Neural cell (in vitro differentiated cells): ENCODE results near the gene FAM131B. TPM values are rescaled to one million over a fixed set of nuclear protein-coding genes. Genes with fewer than 3 reads are reported as not detected.

ENCODE experiments used
- H2AFZ ChIP-seq: fragments of 200-600, 300-800 bp; sonication (generic), shearing (Covaris generic); 2 replicates; pipeline ENCODE4 v1.6.0; 2014; ENCODE audit warnings: low read depth, mild to moderate bottlenecking, antibody characterized with exemption, low read length, moderate library complexity
- H3F3A ChIP-seq: fragments of 200-600 bp; shearing (Covaris generic); 2 replicates; pipeline ENCODE4 v1.6.1; 2016; ENCODE audit warnings: mild to moderate bottlenecking, moderate library complexity, mixed read lengths, antibody characterized with exemption, low read length; ENCODE audit not compliant: insufficient read depth, poor library complexity, severe bottlenecking
- H3K27ac ChIP-seq: fragments of 200-600, 300-800 bp; sonication (generic), shearing (Covaris generic); 2 replicates; pipeline ENCODE4 v1.5.1; 2014; ENCODE audit warnings: mild to moderate bottlenecking, low read length, moderate library complexity
- H3K27me3 ChIP-seq: fragments of 300-800, 200-600 bp; sonication (generic), shearing (Covaris generic); 2 replicates; pipeline ENCODE4 v1.6.0; 2014; ENCODE audit warnings: mild to moderate bottlenecking, low read depth, low read length, moderate library complexity; ENCODE audit not compliant: insufficient read depth
- H3K36me3 ChIP-seq: fragments of 300-800, 200-600 bp; sonication (generic), shearing (Covaris generic); 2 replicates; pipeline ENCODE4 v1.5.1; 2014; ENCODE audit warnings: mild to moderate bottlenecking, antibody characterized with exemption, low read length, moderate library complexity; ENCODE audit not compliant: insufficient read depth
- H3K4me2 ChIP-seq: fragments of 300-800, 200-600 bp; sonication (generic), shearing (Covaris generic); 2 replicates; pipeline ENCODE4 v1.6.0; 2014; ENCODE audit warnings: mild to moderate bottlenecking, low read length
- H3K4me3 ChIP-seq: fragments of 300-800, 200-600 bp; sonication (generic), shearing (Covaris generic); 2 replicates; pipeline ENCODE4 v1.5.1; 2014; ENCODE audit warnings: mild to moderate bottlenecking, low read length, moderate library complexity
- H3K79me2 ChIP-seq: fragments of 200-600 bp; shearing (Covaris generic); replicated peaks from 2 replicates; pipeline ENCODE4 v1.6.0; 2014; ENCODE audit warnings: mild to moderate bottlenecking, low read length, moderate library complexity; ENCODE audit not compliant: insufficient read depth
- H3K9ac ChIP-seq: fragments of 300-800, 200-600 bp; sonication (generic), shearing (Covaris generic); 2 replicates; pipeline ENCODE4 v1.6.1; 2016; ENCODE audit warnings: mild to moderate bottlenecking, low read length, mixed read lengths
- H3K9me2 ChIP-seq: fragments of 200-600 bp; shearing (Covaris generic); 2 replicates; pipeline ENCODE4 v1.6.1; 2016; ENCODE audit warnings: mild to moderate bottlenecking, low read length, mixed read lengths; ENCODE audit not compliant: insufficient read depth
- H3K9me3 ChIP-seq: fragments of 200-600, 300-800 bp; sonication (generic), shearing (Covaris generic); 2 replicates; pipeline ENCODE4 v1.6.1; 2016; ENCODE audit warnings: mild to moderate bottlenecking, mixed run types, low read length, moderate library complexity, mixed read lengths
- H4K20me1 ChIP-seq: fragments of 200-600 bp; shearing (Covaris generic); 2 replicates; pipeline ENCODE4 v1.6.1; 2016; ENCODE audit warnings: mild to moderate bottlenecking, mixed run types; ENCODE audit not compliant: insufficient read depth
- EP300 ChIP-seq: fragments of 450-650 bp; conservative IDR thresholded peaks from 2 replicates; pipeline ENCODE4 v1.6.1; 2014; ENCODE audit warnings: antibody characterized with exemption, mild to moderate bottlenecking, moderate library complexity; ENCODE audit not compliant: poor library complexity, severe bottlenecking
- EZH2 ChIP-seq: fragments of 200-600, 300-800 bp; shearing (Covaris generic), sonication (generic); IDR thresholded peaks from 2 replicates; pipeline ENCODE4 v1.6.1; 2014; ENCODE audit warnings: antibody characterized with exemption, low read length, borderline replicate concordance, mild to moderate bottlenecking; ENCODE audit not compliant: insufficient read depth, poor library complexity, severe bottlenecking
- MXI1 ChIP-seq: fragments of 450-650 bp; conservative IDR thresholded peaks from 2 replicates; pipeline ENCODE4 v1.6.1; 2014; ENCODE audit warnings: antibody characterized with exemption, mild to moderate bottlenecking; ENCODE audit not compliant: poor library complexity, severe bottlenecking
- POLR2AphosphoS5 ChIP-seq: IDR thresholded peaks from 2 replicates; pipeline ENCODE4 v1.6.1; 2012
- RAD21 ChIP-seq: fragments of 450-650 bp; conservative IDR thresholded peaks from 2 replicates; pipeline ENCODE4 v1.6.1; 2014; ENCODE audit warnings: antibody characterized with exemption, mild to moderate bottlenecking, moderate library complexity
- SMC3 ChIP-seq: fragments of 450-650 bp; conservative IDR thresholded peaks from 2 replicates; pipeline ENCODE4 v1.6.1; 2014; ENCODE audit warnings: antibody characterized with exemption, mild to moderate bottlenecking, moderate library complexity; ENCODE audit not compliant: poor library complexity
- TAF1 ChIP-seq: IDR thresholded peaks from 2 replicates; pipeline ENCODE4 v1.6.1; 2012; ENCODE audit warnings: low read depth
- polyA plus RNA-seq: library from polyadenylated mRNA; depleted of rRNA; stranded (reverse); fragments of >200 nt; gene quantifications from 2 replicates; pipeline ENCODE4 v1.2.3, GENCODE V29; 2014
- TF ChIP-seq, protein P1 (sequence below): IDR thresholded peaks from 2 replicates; pipeline ENCODE4 v1.6.1; 2012; ENCODE audit warnings: borderline replicate concordance
- TF ChIP-seq, protein P2 (sequence below): fragments of 450-650 bp; IDR thresholded peaks from 2 replicates; pipeline ENCODE4 v1.5.1; 2014; ENCODE audit warnings: antibody characterized with exemption, mild to moderate bottlenecking, moderate library complexity; ENCODE audit not compliant: poor library complexity, severe bottlenecking

Gene FAM131B
- polyA plus RNA-seq, 1 donor from 2014 or later: 45.9 TPM

DNA sequence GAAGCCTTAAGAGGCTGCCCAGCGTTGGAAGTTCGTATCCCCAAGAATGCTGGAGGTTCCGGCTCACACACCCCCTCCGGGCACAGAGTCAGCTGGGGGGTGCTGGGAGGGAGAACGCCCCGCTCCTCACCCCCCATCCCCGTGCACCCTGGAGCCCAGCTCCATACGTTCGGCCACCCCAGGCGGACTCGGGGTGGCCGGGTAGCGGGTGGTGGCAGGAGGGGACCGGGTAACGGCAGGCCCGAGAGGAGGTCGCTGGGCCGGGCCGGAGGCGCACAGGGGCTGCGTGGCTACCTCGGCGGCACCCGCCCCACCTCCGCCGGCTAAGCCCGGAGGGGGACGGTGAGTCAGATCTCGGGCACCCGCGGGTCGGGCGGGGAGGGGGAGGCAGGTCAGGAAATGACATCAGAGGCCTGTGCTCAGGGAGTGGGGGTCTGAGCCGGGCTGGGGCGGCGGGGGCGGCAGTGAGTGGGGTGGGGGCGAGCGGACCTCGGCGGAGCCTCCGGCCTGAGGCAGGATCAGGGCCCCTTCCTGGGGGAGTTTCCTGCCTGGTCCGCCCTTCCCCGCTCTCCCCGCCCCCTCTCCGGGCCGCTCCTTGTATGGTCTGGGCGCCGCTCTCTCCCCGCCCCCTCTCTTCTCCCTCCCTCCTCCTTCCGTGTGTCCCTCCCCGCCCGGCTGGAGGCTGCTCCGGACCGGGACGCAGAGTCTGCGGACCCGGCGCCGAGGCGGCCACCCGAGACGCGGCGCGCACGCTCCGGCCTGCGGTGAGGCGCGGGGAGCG lies 18.3 kb upstream of the FAM131B start, which contains the start of gene ZYX:
ZYX (plus strand) TSS at position 700 of the 781 bp plus-strand sequence. CDS start 227 bp downstream, outside the sequence.
- Histone ChIP-seq H3K9me3 (no peaks in the 10 kb centered on the region), H4K20me1 (no peaks in the 10 kb centered on the region), H2AFZ (peak within 1 kb of the TSS; percentile 91), H3F3A (no peaks in the 10 kb centered on the region), H3K4me2 (peak within 1 kb of the TSS; percentile 86), H3K9me2 (no peaks in the 10 kb centered on the region), H3K79me2 (peaks cover 6% of the 10 kb centered on the region), H3K27me3 (no peaks in the 10 kb centered on the region), H3K27ac (peak within 1 kb of the TSS; percentile 85), H3K36me3 (no peaks in the 10 kb centered on the region), H3K9ac (peak within 1 kb of the TSS; percentile 100), H3K4me3 (peak within 1 kb of the TSS; percentile 100)
- TF ChIP-seq TAF1 (peak; percentile 21), RAD21 (no peak), EP300 (peak; percentile 23), POLR2AphosphoS5 (peak; percentile 78)

DNA sequence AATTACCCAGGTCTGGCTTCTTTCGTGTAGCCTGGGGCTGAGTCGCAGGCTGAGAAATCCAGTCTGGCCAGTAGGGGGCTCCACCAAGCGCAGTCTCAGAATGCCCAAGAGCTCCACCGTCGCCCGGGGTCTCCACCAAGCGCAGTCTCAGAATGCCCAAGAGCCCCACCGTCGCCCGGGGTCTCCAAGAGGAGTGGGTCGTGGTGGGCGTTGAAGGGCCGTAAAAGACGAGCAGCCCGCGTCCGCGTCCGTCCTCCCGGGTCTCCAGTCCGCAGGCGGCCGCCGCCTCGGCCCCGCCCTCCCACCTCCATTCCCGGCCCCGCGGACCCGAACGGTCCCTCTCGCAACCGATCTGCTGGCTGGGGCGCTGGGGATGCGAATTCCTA lies 17.7 kb upstream of the FAM131B start:
- H2AFZ ChIP-seq: peak overlapping the region; percentile 91
- H3F3A ChIP-seq: no peaks in the 10 kb centered on the region
- no peaks in the 10 kb centered on the region for H3K9me3 ChIP-seq
- H3K27me3 ChIP-seq: no peaks in the 10 kb centered on the region
- H3K9ac ChIP-seq: peak overlapping the region; percentile 100
- TF ChIP-seq POLR2AphosphoS5 (peak; percentile 60), TAF1 (no peak), EZH2 (no peak), MXI1 (peak; percentile 22), SMC3 (peak; percentile 71), RAD21 (peak; percentile 57), EP300 (no peak)
- TF ChIP-seq, protein P1, sequence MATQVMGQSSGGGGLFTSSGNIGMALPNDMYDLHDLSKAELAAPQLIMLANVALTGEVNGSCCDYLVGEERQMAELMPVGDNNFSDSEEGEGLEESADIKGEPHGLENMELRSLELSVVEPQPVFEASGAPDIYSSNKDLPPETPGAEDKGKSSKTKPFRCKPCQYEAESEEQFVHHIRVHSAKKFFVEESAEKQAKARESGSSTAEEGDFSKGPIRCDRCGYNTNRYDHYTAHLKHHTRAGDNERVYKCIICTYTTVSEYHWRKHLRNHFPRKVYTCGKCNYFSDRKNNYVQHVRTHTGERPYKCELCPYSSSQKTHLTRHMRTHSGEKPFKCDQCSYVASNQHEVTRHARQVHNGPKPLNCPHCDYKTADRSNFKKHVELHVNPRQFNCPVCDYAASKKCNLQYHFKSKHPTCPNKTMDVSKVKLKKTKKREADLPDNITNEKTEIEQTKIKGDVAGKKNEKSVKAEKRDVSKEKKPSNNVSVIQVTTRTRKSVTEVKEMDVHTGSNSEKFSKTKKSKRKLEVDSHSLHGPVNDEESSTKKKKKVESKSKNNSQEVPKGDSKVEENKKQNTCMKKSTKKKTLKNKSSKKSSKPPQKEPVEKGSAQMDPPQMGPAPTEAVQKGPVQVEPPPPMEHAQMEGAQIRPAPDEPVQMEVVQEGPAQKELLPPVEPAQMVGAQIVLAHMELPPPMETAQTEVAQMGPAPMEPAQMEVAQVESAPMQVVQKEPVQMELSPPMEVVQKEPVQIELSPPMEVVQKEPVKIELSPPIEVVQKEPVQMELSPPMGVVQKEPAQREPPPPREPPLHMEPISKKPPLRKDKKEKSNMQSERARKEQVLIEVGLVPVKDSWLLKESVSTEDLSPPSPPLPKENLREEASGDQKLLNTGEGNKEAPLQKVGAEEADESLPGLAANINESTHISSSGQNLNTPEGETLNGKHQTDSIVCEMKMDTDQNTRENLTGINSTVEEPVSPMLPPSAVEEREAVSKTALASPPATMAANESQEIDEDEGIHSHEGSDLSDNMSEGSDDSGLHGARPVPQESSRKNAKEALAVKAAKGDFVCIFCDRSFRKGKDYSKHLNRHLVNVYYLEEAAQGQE: peak; percentile 38
- TF ChIP-seq, protein P2, sequence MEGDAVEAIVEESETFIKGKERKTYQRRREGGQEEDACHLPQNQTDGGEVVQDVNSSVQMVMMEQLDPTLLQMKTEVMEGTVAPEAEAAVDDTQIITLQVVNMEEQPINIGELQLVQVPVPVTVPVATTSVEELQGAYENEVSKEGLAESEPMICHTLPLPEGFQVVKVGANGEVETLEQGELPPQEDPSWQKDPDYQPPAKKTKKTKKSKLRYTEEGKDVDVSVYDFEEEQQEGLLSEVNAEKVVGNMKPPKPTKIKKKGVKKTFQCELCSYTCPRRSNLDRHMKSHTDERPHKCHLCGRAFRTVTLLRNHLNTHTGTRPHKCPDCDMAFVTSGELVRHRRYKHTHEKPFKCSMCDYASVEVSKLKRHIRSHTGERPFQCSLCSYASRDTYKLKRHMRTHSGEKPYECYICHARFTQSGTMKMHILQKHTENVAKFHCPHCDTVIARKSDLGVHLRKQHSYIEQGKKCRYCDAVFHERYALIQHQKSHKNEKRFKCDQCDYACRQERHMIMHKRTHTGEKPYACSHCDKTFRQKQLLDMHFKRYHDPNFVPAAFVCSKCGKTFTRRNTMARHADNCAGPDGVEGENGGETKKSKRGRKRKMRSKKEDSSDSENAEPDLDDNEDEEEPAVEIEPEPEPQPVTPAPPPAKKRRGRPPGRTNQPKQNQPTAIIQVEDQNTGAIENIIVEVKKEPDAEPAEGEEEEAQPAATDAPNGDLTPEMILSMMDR: peak; percentile 92
- no peaks in the 10 kb centered on the region for H4K20me1 ChIP-seq
- H3K27ac ChIP-seq: peak overlapping the region; percentile 85
- no peaks in the 10 kb centered on the region for H3K9me2 ChIP-seq
- H3K79me2 ChIP-seq: peaks cover 6% of the 10 kb centered on the region
- H3K4me3 ChIP-seq: peak overlapping the region; percentile 100
- no peaks in the 10 kb centered on the region for H3K36me3 ChIP-seq
- peak overlapping the region; percentile 65 for H3K4me2 ChIP-seq
